Suprapubic skin (tissue), 4 donors: ENCODE results near the gene CTDSP2. TPM values are rescaled to one million over a fixed set of nuclear protein-coding genes. Genes with fewer than 3 reads are reported as not detected.

Experiments used
- DNase-seq, 2 donors: peaks; one replicate each; pipeline ENCODE4 v3.0.0-alpha.2; 2019; ENCODE audit warnings: low spot score in 2 of 2
- H3K27ac ChIP-seq: fragments of 200-600 bp; sonication (generic); one replicate; pipeline ENCODE4 v1.5.1; 2019
- H3K27me3 ChIP-seq: fragments of 200-600 bp; sonication (generic); one replicate; pipeline ENCODE4 v1.5.1; 2019
- H3K36me3 ChIP-seq: fragments of 200-600 bp; sonication (generic); one replicate; pipeline ENCODE4 v1.5.1; 2019
- H3K4me1 ChIP-seq: fragments of 200-600 bp; sonication (generic); one replicate; pipeline ENCODE4 v1.5.1; 2019
- H3K4me3 ChIP-seq: fragments of 200-600 bp; sonication (generic); one replicate; pipeline ENCODE4 v1.5.1; 2019; ENCODE audit warnings: mild to moderate bottlenecking
- H3K9me3 ChIP-seq: fragments of 200-600 bp; sonication (generic); one replicate; pipeline ENCODE4 v1.5.1; 2019
- EP300 ChIP-seq: sonication (generic); formaldehyde crosslinking; IDR thresholded peaks from one replicate; pipeline ENCODE4 v1.6.1; 2017; ENCODE audit warnings: antibody characterized with exemption
- POLR2A ChIP-seq, 2 donors: fragments of 450-650 bp; IDR thresholded peaks; one replicate each; pipeline ENCODE4 v1.6.1; 2017; ENCODE audit warnings: antibody characterized with exemption in 2 of 2, mild to moderate bottlenecking in 2 of 2, moderate library complexity in 2 of 2
- POLR2AphosphoS5 ChIP-seq, 3 donors: sonication (generic); formaldehyde crosslinking; IDR thresholded peaks; one replicate each; pipeline ENCODE4 v1.6.1; 2017; ENCODE audit warnings: antibody characterized with exemption in 3 of 3
- WGBS: methylation state at CpG from one replicate; pipeline ENCODE4 v1.1.5; 2018; 5-methylcytosine and 5-hydroxymethylcytosine counted together
- total RNA-seq, 4 donors: library from RNA; depleted of rRNA; stranded (reverse); fragments of >200 nt; gene quantifications; one replicate each; pipeline ENCODE4 v1.1.0, GENCODE V29; 2016
- TF ChIP-seq, protein P1 (sequence below), 2 donors: fragments of 200-600 bp in 1 of 2; fragments of 450-650 bp in 1 of 2; sonication (generic) in 1 of 2; IDR thresholded peaks; one replicate each; pipeline ENCODE4 v1.5.1; 2016 to 2019; ENCODE audit warnings: antibody characterized with exemption in 2 of 2, mild to moderate bottlenecking in 1 of 2, moderate library complexity in 1 of 2

Gene CTDSP2
- total RNA-seq, 4 donors from 2014 or later, result 147 to 240 (median 215) TPM

DNA sequence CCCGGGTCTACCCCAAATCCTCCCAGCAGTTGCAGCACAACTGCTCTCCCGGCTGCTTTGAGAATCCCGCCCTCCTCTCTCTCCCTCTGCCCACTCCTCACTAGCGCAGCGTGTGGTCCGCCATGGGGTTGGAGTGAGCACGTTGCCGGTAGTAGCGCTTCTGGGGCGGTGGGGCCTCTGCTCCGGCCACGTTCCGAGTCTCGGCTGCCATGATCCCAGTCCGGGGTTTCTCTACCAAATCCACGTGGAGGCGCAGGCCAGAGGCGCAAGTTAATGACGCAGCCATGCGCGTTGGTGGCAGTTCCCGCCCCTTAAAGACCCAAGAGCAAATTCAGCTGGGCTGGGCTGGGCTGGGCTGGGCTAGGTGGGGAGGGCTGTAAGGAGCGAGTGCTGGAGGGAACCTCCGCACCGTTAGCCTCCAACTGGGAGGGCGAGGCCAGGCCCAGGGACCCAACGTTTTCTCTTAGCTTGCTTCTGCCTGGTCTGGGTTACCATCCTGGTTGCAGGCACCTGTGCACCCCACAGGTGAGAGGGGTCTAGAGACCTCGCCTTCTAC, 74.6 kb downstream of the CTDSP2 start, which contains the start of gene METTL1:
TSS of gene METTL1 (minus strand) at position 233 of the 556 bp plus-strand sequence. CDS start at position 211, 22 bp downstream.
- Histone ChIP-seq H3K27me3 (no peaks in the 10 kb centered on the region), H3K9me3 (no peaks in the 10 kb centered on the region), H3K36me3 (peaks cover 25% of the 10 kb centered on the region), H3K4me1 (peaks cover 24% of the 10 kb centered on the region), H3K27ac (peak within 1 kb of the TSS; percentile 85), H3K4me3 (peak within 1 kb of the TSS; percentile 79)
- WGBS, result 0% methylated on average over 5 of the region's 28 CpGs
- peak; percentile 96 to 97 for DNase-seq
- TF ChIP-seq POLR2AphosphoS5 (IDR thresholded peaks at IDR 0.05) (peak; percentile 37 to 90 (median 74)), EP300 (no peak), POLR2A (IDR thresholded peaks at IDR 0.05) (peak in 1 of 2 donors; percentile 52)
- TF ChIP-seq, protein P1, sequence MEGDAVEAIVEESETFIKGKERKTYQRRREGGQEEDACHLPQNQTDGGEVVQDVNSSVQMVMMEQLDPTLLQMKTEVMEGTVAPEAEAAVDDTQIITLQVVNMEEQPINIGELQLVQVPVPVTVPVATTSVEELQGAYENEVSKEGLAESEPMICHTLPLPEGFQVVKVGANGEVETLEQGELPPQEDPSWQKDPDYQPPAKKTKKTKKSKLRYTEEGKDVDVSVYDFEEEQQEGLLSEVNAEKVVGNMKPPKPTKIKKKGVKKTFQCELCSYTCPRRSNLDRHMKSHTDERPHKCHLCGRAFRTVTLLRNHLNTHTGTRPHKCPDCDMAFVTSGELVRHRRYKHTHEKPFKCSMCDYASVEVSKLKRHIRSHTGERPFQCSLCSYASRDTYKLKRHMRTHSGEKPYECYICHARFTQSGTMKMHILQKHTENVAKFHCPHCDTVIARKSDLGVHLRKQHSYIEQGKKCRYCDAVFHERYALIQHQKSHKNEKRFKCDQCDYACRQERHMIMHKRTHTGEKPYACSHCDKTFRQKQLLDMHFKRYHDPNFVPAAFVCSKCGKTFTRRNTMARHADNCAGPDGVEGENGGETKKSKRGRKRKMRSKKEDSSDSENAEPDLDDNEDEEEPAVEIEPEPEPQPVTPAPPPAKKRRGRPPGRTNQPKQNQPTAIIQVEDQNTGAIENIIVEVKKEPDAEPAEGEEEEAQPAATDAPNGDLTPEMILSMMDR (IDR thresholded peaks at IDR 0.05), result no peak

DNA sequence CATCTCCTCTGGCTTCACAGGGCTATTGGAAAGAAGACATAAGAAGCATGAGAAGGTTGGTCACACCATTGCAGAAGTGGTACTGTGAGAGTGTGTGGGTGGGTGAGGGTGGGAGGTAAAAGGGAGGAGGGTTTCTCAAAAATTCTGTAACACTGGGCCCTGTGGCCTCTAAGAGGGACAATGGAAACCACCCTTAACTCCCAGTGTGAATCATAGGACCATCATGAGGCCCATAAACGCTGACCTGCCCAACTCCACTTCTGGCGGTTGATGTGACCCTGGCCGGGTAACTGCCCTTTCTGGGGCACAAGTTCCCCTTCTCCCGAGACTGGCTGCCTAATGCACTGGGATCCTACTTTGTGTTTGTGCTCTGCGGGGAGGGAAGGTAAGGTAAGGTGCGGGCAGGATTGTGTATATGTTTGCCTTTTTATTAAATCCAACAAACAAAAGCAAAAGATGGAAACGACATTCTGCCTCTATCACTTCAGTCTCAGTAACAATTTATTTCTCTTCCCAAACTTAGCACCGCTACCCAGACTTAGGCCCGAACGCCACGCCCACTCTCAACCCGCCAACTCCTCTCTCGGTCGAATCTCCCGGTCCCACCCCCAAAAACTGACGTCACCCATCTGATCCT, 75.2 kb downstream of the CTDSP2 start:
- Histone ChIP-seq H3K27ac (peak overlapping the region; percentile 85), H3K27me3 (peaks cover 4% of the 10 kb centered on the region)
- WGBS, result 1% methylated on average over 15 of the region's 16 CpGs

DNA sequence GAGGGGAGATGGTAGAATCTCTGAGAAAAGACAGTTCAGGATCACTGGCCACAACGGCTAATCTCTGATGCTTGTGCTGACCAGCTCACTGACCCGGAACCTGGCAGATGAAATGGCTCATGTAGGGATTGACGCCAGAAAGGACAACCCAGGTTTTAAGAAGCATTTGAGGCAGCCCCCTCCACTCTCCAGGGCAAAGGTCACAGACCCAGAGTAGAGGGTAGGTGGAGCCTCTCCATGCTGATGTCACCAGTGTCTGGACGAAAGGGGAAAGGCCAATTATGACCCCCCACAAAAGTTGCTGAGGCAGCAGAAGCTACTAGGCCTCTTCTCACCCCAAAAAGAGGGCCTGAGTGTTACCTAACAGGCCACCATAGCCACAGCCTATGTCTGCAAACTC, 75.8 kb downstream of the CTDSP2 start:
- no peak for TF ChIP-seq POLR2AphosphoS5 (IDR thresholded peaks at IDR 0.05)
- TF ChIP-seq EP300, result no peak
- TF ChIP-seq POLR2A (IDR thresholded peaks at IDR 0.05), result no peak
- TF ChIP-seq, protein P1 (IDR thresholded peaks at IDR 0.05), result no peak
- Histone ChIP-seq H3K4me3 (no peak overlapping the region), H3K9me3 (no peaks in the 10 kb centered on the region), H3K27me3 (peaks cover 11% of the 10 kb centered on the region), H3K36me3 (peaks cover 25% of the 10 kb centered on the region), H3K4me1 (peaks cover 37% of the 10 kb centered on the region), H3K27ac (no peak overlapping the region)
- DNase-seq, result no peak
- 93% methylated on average over 4 of the region's 4 CpGs for WGBS

More for the DNA sequence above, 75.2 kb downstream of the CTDSP2 start:
- Histone ChIP-seq H3K9me3 (no peaks in the 10 kb centered on the region), H3K36me3 (peaks cover 25% of the 10 kb centered on the region), H3K4me1 (peaks cover 30% of the 10 kb centered on the region), H3K4me3 (peak overlapping the region; percentile 79)
- no peak for TF ChIP-seq POLR2A (IDR thresholded peaks at IDR 0.05)
- DNase-seq, result peak; percentile 91 to 94

Other genes starting within 250 kb of the CTDSP2 start
- gene DTX3, start 241.9 kb downstream of the CTDSP2 start, total RNA-seq, result 10 to 100 TPM; 10.4 to 19.0 (median 12.1) TPM
- 10 to 100 TPM in 1 of 4 donors, 1 to 10 TPM in 3; 4.0 to 13.3 (median 7.9) TPM for gene ARHGEF25, start 235.3 kb downstream of the CTDSP2 start, total RNA-seq
- gene B4GALNT1, start 213.5 kb downstream of the CTDSP2 start, total RNA-seq, result under 1 TPM in 3 of 4 donors, not detected in 1; 0.38 to 0.48 (median 0.42) TPM
- 100 to 1,000 TPM; 165 to 282 (median 236) TPM for gene OS9, start 152.6 kb downstream of the CTDSP2 start, total RNA-seq
- 1 to 10 TPM in 3 of 4 donors, under 1 TPM in 1; 0.45 to 1.4 (median 1.3) TPM for gene AGAP2, start 108.0 kb downstream of the CTDSP2 start, total RNA-seq
- gene TSPAN31, start 101.7 kb downstream of the CTDSP2 start, total RNA-seq, result 10 to 100 TPM; 29.8 to 54.7 (median 36.8) TPM
- 10 to 100 TPM; 35.7 to 82.3 (median 47.0) TPM for gene CDK4, start 94.4 kb downstream of the CTDSP2 start, total RNA-seq
- gene MARCHF9, start 91.6 kb downstream of the CTDSP2 start, total RNA-seq, result 10 to 100 TPM; 10.2 to 26.6 (median 13.1) TPM
- gene CYP27B1, start 79.7 kb downstream of the CTDSP2 start, total RNA-seq, result 1 to 10 TPM; 1.2 to 4.1 (median 2.0) TPM
- gene METTL1, start 74.6 kb downstream of the CTDSP2 start, total RNA-seq, result 10 to 100 TPM in 3 of 4 donors, 1 to 10 TPM in 1; 9.1 to 24.1 (median 16.4) TPM
- gene EEF1AKMT3, start 74.1 kb downstream of the CTDSP2 start, total RNA-seq, result 10 to 100 TPM in 3 of 4 donors, 1 to 10 TPM in 1; 8.7 to 13.7 (median 11.3) TPM
- 10 to 100 TPM; 19.6 to 35.4 (median 29.1) TPM for gene TSFM, start 63.9 kb downstream of the CTDSP2 start, total RNA-seq
- 10 to 100 TPM in 2 of 4 donors, 1 to 10 TPM in 2; 4.7 to 96.5 (median 10.0) TPM for gene AVIL, start 28.0 kb downstream of the CTDSP2 start, total RNA-seq
- 10 to 100 TPM in 1 of 4 donors, 1 to 10 TPM in 3; 4.4 to 12.0 (median 7.5) TPM for gene ATP23, start 94.8 kb upstream of the CTDSP2 start, total RNA-seq